Naive thymus-derived CD4-positive, alpha-beta T cell (primary cell): ENCODE measurements around the gene CDK10. TPM values are rescaled to one million over a fixed set of nuclear protein-coding genes. Genes with fewer than 3 reads are reported as not detected.
A peak's percentile ranks its signal among the peaks of the same experiment; 100 is the strongest.
"Not testable (repeated sequence)": the region's sequence is repeated elsewhere in the genome, so short reads cannot be mapped to it uniquely, and the experiment has no call there.

Source experiments
- ATAC-seq: fragments of 150-1000 bp; cut with Tn5 transposase; 2 replicates; pipeline ENCODE4 v1.10.0; 2021; ENCODE audit warnings: mild to moderate bottlenecking, moderate library complexity
- CTCF ChIA-PET: fragments of 350-600 bp; sonication (Branson Sonifier 250); formaldehyde crosslinking; loops from one replicate; lab custom pipeline; 2021; ENCODE audit warnings: antibody characterized with exemption; lab: Charles Lee
- POLR2A ChIA-PET: fragments of 350-600 bp; sonication (Branson Sonifier 250); formaldehyde crosslinking; loops from one replicate; lab custom pipeline; 2021; ENCODE audit warnings: antibody characterized with exemption, inconsistent platforms; lab: Charles Lee
- DNase-seq, 9 donors: peaks; one replicate each; pipeline versions ENCODE4 v3.0.0 to v3.0.0-alpha.2; 2020 to 2022; ENCODE audit warnings: mixed read lengths in 1 of 9
- H3K27ac ChIP-seq: one replicate; pipeline ENCODE4 v1.7.0; 2013; ENCODE audit warnings: mild to moderate bottlenecking, low read depth, low read length, moderate library complexity
- H3K27me3 ChIP-seq, 2 donors: one replicate each; pipeline ENCODE4 v1.7.0; 2013; ENCODE audit warnings: low read length in 2 of 2, mild to moderate bottlenecking in 2 of 2, moderate library complexity in 2 of 2; ENCODE audit not compliant: control insufficient read depth in 2 of 2, insufficient read depth in 2 of 2
- H3K36me3 ChIP-seq, 3 experiments: 1 replicate in 2 of 3; 2 replicates in 1 of 3; pipeline ENCODE4 v1.7.0; 2013; ENCODE audit warnings: low read length in 3 of 3, mild to moderate bottlenecking in 3 of 3, moderate library complexity in 1 of 3; ENCODE audit not compliant: insufficient read depth in 3 of 3, control insufficient read depth in 2 of 3
- H3K4me1 ChIP-seq, 2 donors: one replicate each; pipeline ENCODE4 v1.7.0; 2013; ENCODE audit warnings: low read length in 2 of 2, mild to moderate bottlenecking in 2 of 2, moderate library complexity in 1 of 2; ENCODE audit not compliant: control insufficient read depth in 2 of 2, insufficient read depth in 2 of 2
- H3K4me3 ChIP-seq: 2 replicates; pipeline ENCODE4 v1.7.0; 2013; ENCODE audit warnings: mild to moderate bottlenecking, low read length
- H3K9me3 ChIP-seq, 3 experiments: 1 replicate in 2 of 3; 2 replicates in 1 of 3; pipeline ENCODE4 v1.7.0; 2013; ENCODE audit warnings: low read length in 3 of 3; ENCODE audit not compliant: control insufficient read depth in 2 of 3
- H3K27ac Mint-ChIP-seq, 9 donors: one replicate each; pipeline ENCODE4 v1.8.0; 2020 to 2022; ENCODE audit warnings: mixed read lengths in 9 of 9, mild to moderate bottlenecking in 8 of 9, moderate library complexity in 5 of 9, inconsistent platforms in 2 of 9
- H3K27me3 Mint-ChIP-seq, 5 donors: one replicate each; pipeline ENCODE4 v1.8.0; 2021 to 2022; ENCODE audit warnings: mixed read lengths in 5 of 5, mild to moderate bottlenecking in 1 of 5
- H3K36me3 Mint-ChIP-seq, 5 donors: one replicate each; pipeline ENCODE4 v1.8.0; 2020 to 2022; ENCODE audit warnings: mixed read lengths in 5 of 5, mild to moderate bottlenecking in 3 of 5, inconsistent platforms in 1 of 5
- H3K4me1 Mint-ChIP-seq, 7 donors: one replicate each; pipeline ENCODE4 v1.8.0; 2020 to 2022; ENCODE audit warnings: mixed read lengths in 7 of 7, mild to moderate bottlenecking in 3 of 7, inconsistent platforms in 1 of 7
- H3K4me3 Mint-ChIP-seq, 10 donors: one replicate each; pipeline ENCODE4 v1.8.0; 2020 to 2022; ENCODE audit warnings: mild to moderate bottlenecking in 10 of 10, mixed read lengths in 10 of 10, moderate library complexity in 6 of 10, inconsistent platforms in 2 of 10
- H3K9me3 Mint-ChIP-seq, 11 donors: one replicate each; pipeline ENCODE4 v1.8.0; 2020 to 2022; ENCODE audit warnings: mixed read lengths in 11 of 11, mild to moderate bottlenecking in 4 of 11, inconsistent platforms in 1 of 11, moderate library complexity in 1 of 11
- intact Hi-C, 2 donors: fragments of 100-400 bp; cut with micrococcal nuclease; formaldehyde crosslinking; loops; one replicate each; pipeline ENCODE4 v1.15.1; 2023
- polyA plus RNA-seq, 2 donors: library from polyadenylated mRNA; unstranded; fragments of 300-500 nt; fragmentation: Illumina TruSeq; gene quantifications; one replicate each; pipeline ENCODE4 v1.2.3, GENCODE V29; 2021
- total RNA-seq, 6 experiments: library from RNA in 5 of 6; stranded (reverse) in 5 of 6; gene quantifications; 1 replicate in 5 of 6; 2 replicates in 1 of 6; pipeline ENCODE4 v1.2.3 and lab custom pipeline; 2021 to 2026

CDK10 gene
- total and polyA plus RNA-seq, 7 experiments from 2014 or later = 32.8 to 150 (median 99.3) TPM

DNA sequence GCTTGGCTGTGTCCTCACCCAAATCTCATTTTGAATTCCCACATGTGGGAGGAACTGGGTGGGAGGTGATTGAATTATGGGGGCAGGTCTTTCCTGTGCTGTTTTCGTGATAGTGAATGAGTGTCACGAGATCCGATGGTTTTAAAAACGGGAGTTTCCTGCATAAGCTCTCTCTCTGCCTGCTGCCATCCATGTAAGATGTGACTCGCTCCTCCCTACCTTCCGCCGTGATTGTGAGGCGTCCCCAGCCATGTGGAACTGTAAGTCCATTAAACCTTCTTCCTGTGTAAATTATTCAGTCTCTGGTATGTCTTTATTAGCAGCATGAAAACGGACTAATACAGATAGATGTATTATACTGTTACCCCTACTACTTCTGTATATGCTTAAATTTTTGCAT lies 25.3 kb upstream of the CDK10 start:
- ATAC-seq (no peak), DNase-seq (no peak)
- H3K27ac Mint-ChIP-seq = peak overlapping the region in 1 of 9 donors; percentile 10
- peaks cover 0 to 5% (median 0%) of the 10 kb centered on the region in 3 experiments for H3K36me3 ChIP-seq
- no peaks in the 10 kb centered on the region for H3K9me3 ChIP-seq
- intact Hi-C loops = no loop called here
- H3K4me3 ChIP-seq = no peak overlapping the region
- H3K27ac ChIP-seq = no peak overlapping the region
- ChIA-PET CTCF (no interaction called here), POLR2A (no interaction called here)
- peak overlapping the region in 2 of 10 donors; percentile 13 to 78 for H3K4me3 Mint-ChIP-seq
- peaks cover 6 to 16% of the 10 kb centered on the region in 2 donors for H3K4me1 ChIP-seq
- H3K27me3 Mint-ChIP-seq = no peaks in the 10 kb centered on the region
- H3K9me3 Mint-ChIP-seq = no peaks in the 10 kb centered on the region
- no peaks in the 10 kb centered on the region for H3K27me3 ChIP-seq
- peaks cover 7 to 23% (median 10%) of the 10 kb centered on the region in 5 donors for H3K36me3 Mint-ChIP-seq
- peaks cover 10 to 25% (median 19%) of the 10 kb centered on the region in 7 donors for H3K4me1 Mint-ChIP-seq

DNA sequence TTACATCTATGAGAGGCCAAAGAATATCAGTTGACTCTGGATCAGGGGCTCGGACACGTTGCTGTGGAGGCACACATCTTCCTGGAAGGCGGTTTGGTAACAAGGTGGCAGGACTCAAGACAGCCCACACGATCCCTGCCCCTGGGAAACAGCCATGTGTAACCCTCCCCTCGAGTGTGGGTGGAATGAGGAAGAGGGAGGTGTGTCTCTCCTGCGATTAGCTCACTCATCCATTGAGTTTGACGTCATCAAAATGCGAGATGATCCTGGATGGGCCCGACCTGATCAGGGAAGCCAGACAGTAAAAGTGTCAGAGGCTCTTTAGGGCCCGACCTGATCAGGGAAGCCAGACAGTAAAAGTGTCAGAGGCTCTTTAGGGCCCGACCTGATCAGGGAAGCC lies 22.3 kb upstream of the CDK10 start:
- H3K27ac Mint-ChIP-seq, H3K9me3 ChIP-seq, H3K4me3 ChIP-seq, H3K9me3 Mint-ChIP-seq, H3K27ac ChIP-seq, H3K36me3 ChIP-seq, H3K4me3 Mint-ChIP-seq, H3K4me1 ChIP-seq, DNase-seq, H3K27me3 ChIP-seq, ATAC-seq, intact Hi-C loops, CTCF ChIA-PET, H3K27me3 Mint-ChIP-seq: not testable (repeated sequence)
- Mint-ChIP-seq H3K4me1 (peaks cover 5 to 19% (median 14%) of the 10 kb centered on the region in 7 donors), H3K36me3 (peaks cover 7 to 26% (median 10%) of the 10 kb centered on the region in 5 donors)
- POLR2A ChIA-PET = interaction anchor here (0.6 kb wide), 1 partner anchor 30 kb away, joined by 3 read pairs; no protein-coding TSS in a partner anchor

DNA sequence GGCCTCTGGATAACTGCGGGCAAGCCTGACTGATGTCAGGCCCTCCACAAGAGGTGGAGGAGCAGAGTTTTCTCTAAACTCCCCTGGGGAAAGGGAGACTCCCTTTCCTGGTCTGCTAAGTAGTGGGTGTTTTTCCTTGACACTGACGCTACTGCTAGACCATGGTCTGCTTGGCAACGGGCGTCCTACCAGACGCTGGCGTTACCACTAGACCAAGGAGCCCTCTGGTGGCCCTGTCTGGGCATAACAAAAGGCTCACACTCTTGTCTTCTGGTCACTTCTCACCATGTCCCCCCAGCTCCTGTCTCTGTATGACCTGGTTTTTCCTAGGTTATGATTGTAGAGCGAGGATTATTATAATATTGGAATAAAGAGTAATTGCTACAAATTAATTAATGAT lies 19.5 kb upstream of the CDK10 start:
- H3K36me3 Mint-ChIP-seq = peaks cover 0 to 12% (median 0%) of the 10 kb centered on the region in 5 donors
- POLR2A ChIA-PET, H3K36me3 ChIP-seq, H3K27me3 Mint-ChIP-seq, H3K4me1 ChIP-seq, H3K27me3 ChIP-seq, H3K4me3 Mint-ChIP-seq, H3K9me3 Mint-ChIP-seq, H3K9me3 ChIP-seq, DNase-seq, H3K4me3 ChIP-seq, H3K27ac ChIP-seq, intact Hi-C loops, ATAC-seq: not testable (repeated sequence)
- H3K4me1 Mint-ChIP-seq = peaks cover 5 to 16% (median 10%) of the 10 kb centered on the region in 7 donors
- peak overlapping the region in 1 of 9 donors; percentile 42 for H3K27ac Mint-ChIP-seq
- CTCF ChIA-PET = interaction anchor here (0.6 kb wide), 1 partner anchor 17 kb away, joined by 3 read pairs; no protein-coding TSS in a partner anchor

DNA sequence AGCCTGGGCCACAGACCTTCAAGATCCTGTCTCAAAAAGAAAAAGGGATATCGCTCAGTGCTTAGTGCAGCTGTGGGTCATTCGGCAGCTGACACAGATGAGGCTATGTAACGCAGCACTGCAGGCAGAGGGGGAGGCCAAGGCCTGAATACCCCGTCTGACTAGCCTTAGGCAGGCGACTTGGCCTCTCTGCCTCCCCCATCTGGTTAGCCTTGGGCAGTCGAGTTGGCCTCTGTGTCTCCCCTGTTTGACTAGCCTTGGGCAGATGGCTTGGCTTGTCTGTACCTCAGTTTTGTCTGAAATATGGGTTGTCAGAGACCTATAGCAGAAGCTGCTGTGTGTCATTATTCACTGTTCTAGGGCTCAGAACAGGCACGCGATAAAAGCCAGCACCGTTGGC lies 18.9 kb upstream of the CDK10 start:
- H3K27me3 ChIP-seq = no peaks in the 10 kb centered on the region
- H3K27ac Mint-ChIP-seq = peak overlapping the region in 1 of 9 donors; percentile 43
- POLR2A ChIA-PET = no interaction called here
- no peaks in the 10 kb centered on the region for H3K27me3 Mint-ChIP-seq
- no peaks in the 10 kb centered on the region for H3K36me3 ChIP-seq
- H3K4me1 ChIP-seq = no peaks in the 10 kb centered on the region
- ATAC-seq = no peak
- CTCF ChIA-PET = no interaction called here
- H3K4me3 ChIP-seq = no peak overlapping the region
- no peak for DNase-seq
- intact Hi-C loops = no loop called here
- H3K9me3 Mint-ChIP-seq = peaks cover 0 to 3% (median 0%) of the 10 kb centered on the region in 11 donors
- no peaks in the 10 kb centered on the region for H3K9me3 ChIP-seq
- peak overlapping the region in 1 of 10 donors; percentile 68 for H3K4me3 Mint-ChIP-seq
- H3K36me3 Mint-ChIP-seq = peaks cover 0 to 13% (median 0%) of the 10 kb centered on the region in 5 donors
- H3K4me1 Mint-ChIP-seq = peaks cover 5 to 16% (median 10%) of the 10 kb centered on the region in 7 donors
- H3K27ac ChIP-seq = no peak overlapping the region

DNA sequence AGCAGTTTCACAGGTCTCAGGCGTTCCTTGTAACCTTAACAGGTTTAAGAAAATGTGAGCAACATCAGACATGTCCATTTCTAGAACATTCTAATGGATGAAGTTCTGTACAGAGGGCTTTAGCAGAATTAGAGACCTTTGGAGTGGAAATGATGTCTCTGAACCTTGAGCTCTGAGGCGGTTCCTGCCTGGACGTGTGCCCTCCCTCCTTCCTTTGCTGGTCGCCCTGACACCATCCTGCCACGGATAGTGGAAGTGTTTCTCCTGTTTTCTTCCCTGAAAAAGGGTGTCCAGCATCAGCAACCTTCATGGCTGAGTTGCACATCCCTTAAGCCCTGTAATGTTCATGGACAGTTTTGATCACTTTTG lies 17.7 kb upstream of the CDK10 start:
- Histone ChIP-seq H3K27me3 (no peaks in the 10 kb centered on the region), H3K4me1 (no peaks in the 10 kb centered on the region), H3K27ac (no peak overlapping the region), H3K4me3 (no peak overlapping the region), H3K36me3 (no peaks in the 10 kb centered on the region), H3K9me3 (no peaks in the 10 kb centered on the region)
- no peak for DNase-seq
- no peaks in the 10 kb centered on the region for H3K27me3 Mint-ChIP-seq
- intact Hi-C loops = no loop called here
- no peak for ATAC-seq
- peaks cover 0 to 11% (median 0%) of the 10 kb centered on the region in 5 donors for H3K36me3 Mint-ChIP-seq
- H3K4me3 Mint-ChIP-seq = peak overlapping the region in 7 of 10 donors; percentile 5 to 72 (median 67)
- POLR2A ChIA-PET = interaction anchor here (0.7 kb wide), 1 partner anchor 18 kb away, joined by 3 read pairs; no protein-coding TSS in a partner anchor
- H3K27ac Mint-ChIP-seq = peak overlapping the region in 1 of 9 donors; percentile 22
- peaks cover 5 to 16% (median 10%) of the 10 kb centered on the region in 7 donors for H3K4me1 Mint-ChIP-seq
- CTCF ChIA-PET = no interaction called here
- H3K9me3 Mint-ChIP-seq = peaks cover 0 to 3% (median 0%) of the 10 kb centered on the region in 11 donors

DNA sequence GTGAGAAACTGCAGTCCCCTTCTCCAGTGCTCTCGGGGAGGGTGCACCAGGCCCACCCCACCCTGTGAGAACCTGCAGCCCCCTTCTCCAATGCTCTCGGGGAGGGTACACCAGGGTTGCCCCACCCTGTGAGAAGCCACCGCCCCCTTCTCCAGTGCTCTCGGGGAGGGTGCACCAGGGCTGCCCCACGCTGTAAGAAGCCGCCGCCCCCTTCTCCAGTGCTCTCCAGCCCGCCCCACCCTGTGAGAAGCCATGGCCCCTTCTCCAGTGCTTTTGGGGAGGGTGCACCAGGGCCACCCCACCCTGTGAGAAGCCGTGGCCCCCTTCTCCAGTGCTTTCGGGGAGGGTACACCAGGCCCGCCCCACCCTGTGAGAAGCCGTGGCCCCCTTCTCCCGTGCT lies 16.7 kb upstream of the CDK10 start:
- no peaks in the 10 kb centered on the region for H3K9me3 ChIP-seq
- H3K27me3 ChIP-seq = no peaks in the 10 kb centered on the region
- CTCF ChIA-PET = no interaction called here
- Mint-ChIP-seq H3K4me1 (peaks cover 5 to 16% (median 10%) of the 10 kb centered on the region in 7 donors), H3K4me3 (no peak overlapping the region), H3K27me3 (no peaks in the 10 kb centered on the region), H3K36me3 (peaks cover 0 to 10% (median 0%) of the 10 kb centered on the region in 5 donors), H3K27ac (no peak overlapping the region), H3K9me3 (peaks cover 0 to 3% (median 0%) of the 10 kb centered on the region in 11 donors)
- H3K36me3 ChIP-seq = no peaks in the 10 kb centered on the region
- ATAC-seq = no peak
- H3K4me1 ChIP-seq = no peaks in the 10 kb centered on the region
- DNase-seq = no peak
- H3K4me3 ChIP-seq = no peak overlapping the region
- H3K27ac ChIP-seq = no peak overlapping the region
- POLR2A ChIA-PET = interaction anchor here (1.0 kb wide), 1 partner anchor 194 kb away, joined by 3 read pairs; no protein-coding TSS in a partner anchor
- intact Hi-C loops = no loop called here
